NCI-H460 (cell line): ENCODE data around the gene RANBP17. TPM values are rescaled to one million over a fixed set of nuclear protein-coding genes. Genes with fewer than 3 reads are reported as not detected.
A peak's percentile ranks its signal among the peaks of the same experiment; 100 is the strongest.

Experiments
- DNase-seq: peaks from one replicate; pipeline ENCODE4 v3.0.0-alpha.2; 2016; ENCODE audit warnings: low read depth; ENCODE audit errors: extremely low read depth
- total RNA-seq: library from RNA; depleted of rRNA; stranded (reverse); fragments of >200 nt; shearing (Covaris generic); gene quantifications from 2 replicates; pipeline ENCODE4 v1.2.3, GENCODE V29; 2014

The RANBP17 gene
- total RNA-seq, 1 experiment from 2014 or later, result 11.9 TPM

GRCh38 chr5:171074747-171075146, 212.9 kb downstream of the RANBP17 start:
- no peak for DNase-seq

GRCh38 chr5:171080186-171080938, 218.5 kb downstream of the RANBP17 start:
- no peak for DNase-seq

- DNase-seq, result no peak
Observed at GRCh38 chr5:171081319-171081718, 219.5 kb downstream of the RANBP17 start.

- peak; percentile 21 for DNase-seq
Observed at GRCh38 chr5:171092194-171092593, 230.4 kb downstream of the RANBP17 start.

DNA sequence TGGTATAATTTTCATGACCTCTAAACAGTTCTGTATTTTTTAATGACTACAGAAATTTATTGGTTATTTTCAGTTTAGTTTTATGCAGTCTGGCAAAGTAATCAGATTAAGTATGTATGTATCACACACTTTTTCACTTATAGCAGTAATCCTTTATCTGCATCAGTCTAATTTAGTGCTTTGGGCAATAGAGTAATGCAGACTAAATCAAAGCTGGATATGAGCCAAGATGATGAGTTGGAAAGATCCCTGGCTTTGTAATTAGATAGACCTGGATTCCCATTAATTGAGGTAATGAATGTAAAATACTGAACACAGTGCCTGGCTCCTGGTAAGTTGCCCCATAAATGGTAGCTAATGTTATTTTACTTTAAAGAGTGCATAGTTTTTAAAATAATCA, 231.8 kb downstream of the RANBP17 start:
- DNase-seq, result no peak

DNA sequence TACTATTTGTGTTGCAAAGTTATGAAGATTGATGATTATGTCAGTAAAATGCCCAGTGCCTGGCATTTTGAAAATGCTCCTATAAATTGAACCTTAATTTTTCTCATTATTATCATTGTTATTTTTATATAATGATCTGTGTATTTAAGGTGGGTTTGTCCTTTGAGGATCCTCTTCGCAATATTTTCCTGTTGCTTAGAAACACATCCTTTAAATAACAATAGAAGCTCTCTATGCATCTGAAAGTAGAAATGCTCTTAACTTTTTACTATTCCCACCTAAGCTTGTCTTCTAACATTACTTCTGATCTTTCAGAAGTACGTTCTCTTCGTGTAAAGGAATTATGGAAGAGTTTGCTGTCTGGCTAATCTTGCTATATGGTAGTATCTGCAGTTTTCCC, 232.5 kb downstream of the RANBP17 start:
- DNase-seq, result no peak

GRCh38 chr5:171102877-171103610, 241.2 kb downstream of the RANBP17 start:
- DNase-seq, result no peak

DNA sequence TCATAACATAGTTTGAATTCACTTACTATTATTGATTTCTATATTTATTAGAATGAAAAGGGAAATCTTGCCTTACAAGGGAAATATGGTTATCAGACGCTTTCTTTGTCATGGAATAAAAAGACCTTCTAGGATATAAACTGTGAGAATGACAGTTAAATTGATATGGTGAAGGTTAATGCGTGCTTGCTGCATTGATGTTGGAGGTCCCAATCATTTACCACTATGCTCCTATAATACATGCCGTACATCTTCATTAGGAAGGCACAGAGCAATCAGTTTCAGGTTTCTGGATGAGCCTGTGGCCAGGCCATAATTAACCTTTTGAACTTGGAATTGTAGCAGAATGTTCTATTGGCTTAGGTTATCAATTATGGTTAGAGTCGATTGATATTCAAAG, 245.9 kb downstream of the RANBP17 start:
- DNase-seq, result no peak

DNA sequence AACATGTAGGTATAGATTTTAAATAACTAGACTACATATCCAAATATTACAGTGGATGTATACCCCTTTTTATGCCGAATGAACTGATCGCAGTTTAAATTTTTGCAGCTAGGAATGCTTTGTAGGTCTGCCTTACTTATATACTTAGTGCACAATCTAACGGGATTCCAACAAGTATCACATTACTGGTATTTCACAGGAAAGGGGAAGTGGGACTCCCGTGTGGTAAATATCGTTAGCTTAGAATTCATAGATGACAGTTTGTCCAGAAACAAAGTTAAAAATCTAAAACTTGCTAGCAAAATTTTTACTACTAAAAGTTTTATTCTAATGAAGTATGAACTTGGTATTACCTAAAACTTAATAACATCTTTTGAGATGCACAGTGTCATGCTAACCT, 253.7 kb downstream of the RANBP17 start:
- no peak for DNase-seq

- DNase-seq, result no peak
Observed at GRCh38 chr5:171116719-171117118, 254.9 kb downstream of the RANBP17 start.

GRCh38 chr5:171120986-171121622, 259.3 kb downstream of the RANBP17 start:
- no peak for DNase-seq

GRCh38 chr5:171121638-171122037, 259.8 kb downstream of the RANBP17 start:
- DNase-seq, result no peak

DNA sequence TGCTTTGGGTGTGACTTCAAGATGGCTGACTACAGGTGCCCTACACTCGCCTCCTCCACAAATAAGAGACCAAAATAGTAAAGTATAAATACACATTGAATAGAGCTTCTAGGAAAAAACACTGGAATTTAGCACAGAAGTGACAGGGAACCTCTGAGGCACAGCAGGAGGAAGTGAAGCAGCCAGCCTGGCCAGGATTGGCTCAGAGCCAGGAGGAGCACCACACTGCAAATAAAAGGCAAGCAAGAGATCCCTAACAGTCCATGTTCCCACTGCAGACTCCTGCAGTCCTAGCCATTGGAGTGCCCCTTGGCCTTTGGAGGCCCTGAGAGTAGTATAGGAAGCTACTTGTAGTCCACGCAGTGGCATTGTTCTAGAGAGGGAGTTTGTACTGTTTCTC, 260.6 kb downstream of the RANBP17 start:
- peak; percentile 11 for DNase-seq

DNA sequence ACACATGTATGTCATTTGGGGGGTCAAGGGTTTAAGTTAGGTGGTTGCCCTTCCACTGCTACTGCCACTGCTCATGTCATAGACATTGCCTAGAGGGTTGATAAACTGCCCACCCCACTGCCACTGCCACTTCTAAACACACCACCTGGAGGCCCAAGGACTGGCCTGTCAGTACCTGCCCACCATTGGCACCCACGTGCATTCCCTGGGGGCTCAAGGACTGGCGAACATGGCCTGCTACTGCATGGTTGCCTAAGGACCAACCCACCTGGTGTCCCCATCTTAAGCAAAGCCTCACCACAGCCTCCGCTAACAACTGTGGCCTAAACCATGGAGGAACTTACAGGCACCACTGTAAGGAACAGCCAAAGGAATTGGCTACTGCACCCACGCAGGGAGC, 261.6 kb downstream of the RANBP17 start:
- no peak for DNase-seq

GRCh38 chr5:171127314-171127713, 265.5 kb downstream of the RANBP17 start:
- DNase-seq, result no peak

- DNase-seq, result no peak
Observed at GRCh38 chr5:171128136-171128535, 266.3 kb downstream of the RANBP17 start.

GRCh38 chr5:171129308-171129707, 267.5 kb downstream of the RANBP17 start:
- no peak for DNase-seq

- no peak for DNase-seq
Observed at GRCh38 chr5:171131497-171131896, 269.7 kb downstream of the RANBP17 start.

- no peak for DNase-seq
Observed at GRCh38 chr5:171137768-171138525, 276.1 kb downstream of the RANBP17 start.

DNA sequence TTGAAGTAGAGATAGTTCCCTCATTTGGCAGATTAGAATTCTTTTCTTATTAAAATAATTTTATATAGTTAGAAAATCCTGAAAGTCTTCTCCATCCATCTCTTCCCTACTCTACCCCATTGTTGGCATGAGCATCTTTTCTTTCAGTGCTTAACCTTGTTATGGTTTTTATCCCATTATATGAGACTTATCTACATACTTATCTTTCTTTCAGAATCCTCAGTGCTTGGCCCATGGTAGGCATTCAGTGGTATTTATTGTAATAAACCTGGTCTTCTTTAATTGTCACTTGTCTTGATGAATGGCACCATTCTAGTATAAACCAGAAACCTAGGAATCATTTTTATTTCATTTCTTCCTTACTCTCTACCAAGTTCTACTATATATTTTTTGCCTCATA, 277.4 kb downstream of the RANBP17 start:
- no peak for DNase-seq

- no peak for DNase-seq
Observed at GRCh38 chr5:171142617-171143016, 280.8 kb downstream of the RANBP17 start.
